ENCODE data around the gene TAGAP.

DNA sequence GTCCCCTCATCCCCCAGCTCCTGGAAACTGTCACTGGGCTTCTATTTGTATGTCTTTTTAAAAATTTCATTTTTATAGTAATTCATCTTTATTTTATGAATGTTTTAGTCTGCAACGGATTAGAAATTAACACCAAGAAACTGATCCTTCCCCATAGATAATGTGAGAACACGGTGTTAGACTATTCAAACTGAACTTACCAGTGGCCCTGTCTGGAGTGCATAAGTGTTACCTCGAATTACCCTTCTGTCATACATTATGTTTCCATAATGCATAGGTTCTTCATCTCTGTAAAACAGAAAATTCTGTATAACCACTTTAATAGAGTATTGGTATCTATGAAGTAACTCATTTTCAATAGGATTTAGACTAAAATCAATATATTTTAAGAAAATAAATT, 51.2 kb downstream of the TAGAP start:
- TF ChIP-seq CTCF (IDR thresholded peaks at IDR 0.05) (no peak), SMC3 (IDR thresholded peaks at IDR 0.05; ENCODE audit: low read depth, low read length) (no peak), SIN3A (IDR thresholded peaks at IDR 0.05; ENCODE audit: borderline replicate concordance, low read depth, low read length) (no peak)

Data from SK-N-SH (cell line).